Inflammatory macrophage treated with lipopolysaccharide for 1 hour (primary cell): Measurements from ENCODE around the gene ZFYVE27.
"Not testable (repeated sequence)": the region's sequence is repeated elsewhere in the genome, so short reads cannot be mapped to it uniquely, and the experiment has no call there.

ENCODE experiments used
- DNase-seq, 2 donors: peaks; one replicate each; pipeline ENCODE4 v3.0.0-alpha.2; 2020 to 2022

Gene ZFYVE27, protein sequence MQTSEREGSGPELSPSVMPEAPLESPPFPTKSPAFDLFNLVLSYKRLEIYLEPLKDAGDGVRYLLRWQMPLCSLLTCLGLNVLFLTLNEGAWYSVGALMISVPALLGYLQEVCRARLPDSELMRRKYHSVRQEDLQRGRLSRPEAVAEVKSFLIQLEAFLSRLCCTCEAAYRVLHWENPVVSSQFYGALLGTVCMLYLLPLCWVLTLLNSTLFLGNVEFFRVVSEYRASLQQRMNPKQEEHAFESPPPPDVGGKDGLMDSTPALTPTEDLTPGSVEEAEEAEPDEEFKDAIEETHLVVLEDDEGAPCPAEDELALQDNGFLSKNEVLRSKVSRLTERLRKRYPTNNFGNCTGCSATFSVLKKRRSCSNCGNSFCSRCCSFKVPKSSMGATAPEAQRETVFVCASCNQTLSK

GRCh38 chr10:97736902-97737769 is at the start of gene ZFYVE27:
Gene ZFYVE27 (plus strand): TSS chr10:97737128. CDS start chr10:97738478, 1,350 bp downstream.
- peak; percentile 94 to 99 for DNase-seq

DNA sequence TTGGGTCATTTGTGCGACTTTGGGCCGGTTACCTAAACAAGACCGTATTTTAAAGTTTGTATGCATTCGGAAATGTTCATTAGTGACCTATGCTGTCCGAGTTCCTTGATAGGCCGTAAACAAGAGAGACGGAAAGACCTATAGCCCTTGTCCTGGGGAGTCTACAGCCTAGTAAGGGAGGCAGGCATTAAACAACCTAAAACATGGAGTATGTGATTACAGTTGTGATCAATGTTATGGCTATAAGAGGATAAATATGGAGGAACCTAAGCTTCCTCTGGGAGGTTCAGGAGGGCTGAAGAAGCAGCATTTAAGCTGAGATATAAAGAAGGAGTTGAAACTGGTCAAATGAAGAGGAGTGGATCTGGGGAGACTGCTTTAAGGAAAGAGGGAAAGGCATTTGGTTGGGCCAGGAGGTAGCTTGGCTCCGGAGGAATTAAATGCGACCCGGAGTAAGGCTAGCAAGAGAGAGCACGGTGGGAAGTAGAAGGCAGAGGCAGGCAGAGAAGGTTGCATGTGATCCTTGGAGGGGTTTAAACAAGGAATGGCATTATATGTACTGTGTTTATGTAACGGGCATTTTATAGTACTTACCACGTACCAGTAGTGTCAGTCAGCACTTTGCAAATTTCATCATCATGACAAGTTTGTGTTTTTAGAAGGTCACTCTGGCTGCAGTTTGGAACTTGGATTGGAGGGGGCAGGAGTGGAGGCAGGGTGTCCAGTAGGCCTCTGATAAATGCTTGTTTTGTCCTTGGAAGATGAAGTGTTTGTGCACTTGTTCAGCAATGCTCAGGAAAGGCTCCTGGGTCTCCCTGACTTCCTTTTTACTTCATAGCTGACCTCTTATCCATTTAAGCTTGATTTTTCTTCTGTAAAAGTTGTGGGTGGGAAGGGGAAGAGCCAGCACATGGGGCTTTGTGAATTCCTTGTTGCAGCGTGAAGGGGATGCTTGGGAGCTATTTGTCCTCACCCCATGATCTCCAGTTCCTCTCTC is 48.8 kb upstream of the ZFYVE27 start:
- DNase-seq, result peak; percentile 70 to 95

GRCh38 chr10:97689559-97690020 is 47.3 kb upstream of the ZFYVE27 start:
- DNase-seq, result peak; percentile 95 to 100

- peak; percentile 50 to 55 for DNase-seq
These were observed 46.8 kb upstream of the ZFYVE27 start for GRCh38 chr10:97690133-97690532.

GRCh38 chr10:97698072-97698655 is 38.8 kb upstream of the ZFYVE27 start:
- DNase-seq, result not testable (repeated sequence)

- DNase-seq, result peak; percentile 67 to 89
These were observed 35.4 kb upstream of the ZFYVE27 start for GRCh38 chr10:97701438-97702069.

DNA sequence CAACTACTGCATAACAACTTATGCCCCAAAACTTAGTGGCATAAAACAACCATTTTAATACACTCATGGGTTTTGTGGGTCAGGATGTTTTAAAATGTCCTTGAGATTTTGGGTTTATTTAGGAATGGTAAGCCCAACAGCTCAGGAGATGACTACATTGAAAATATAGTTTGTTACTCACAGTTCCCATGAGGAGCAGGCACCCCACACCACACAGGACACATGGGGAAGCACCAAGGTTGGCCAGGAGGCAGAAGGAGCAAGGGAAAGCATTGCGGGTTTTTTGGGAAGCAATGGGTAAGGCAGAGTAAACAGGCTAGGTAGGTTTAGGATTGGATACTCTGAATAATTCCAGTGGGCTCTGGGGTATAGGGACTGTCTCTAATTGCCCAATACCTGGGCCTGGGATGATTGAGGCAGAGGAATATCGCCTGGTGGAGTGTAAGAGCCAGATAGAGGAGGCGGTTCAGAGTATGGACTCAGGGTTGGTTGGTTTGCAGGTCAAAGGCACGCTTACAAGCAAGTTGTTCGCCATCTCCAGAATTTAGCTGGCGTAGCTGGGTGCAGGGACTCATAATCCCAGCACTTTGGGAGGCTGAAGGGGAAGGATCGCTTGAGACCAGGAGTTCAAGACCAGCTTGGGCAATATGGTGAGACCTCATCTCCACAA is 33.4 kb upstream of the ZFYVE27 start:
- DNase-seq, result no peak

DNA sequence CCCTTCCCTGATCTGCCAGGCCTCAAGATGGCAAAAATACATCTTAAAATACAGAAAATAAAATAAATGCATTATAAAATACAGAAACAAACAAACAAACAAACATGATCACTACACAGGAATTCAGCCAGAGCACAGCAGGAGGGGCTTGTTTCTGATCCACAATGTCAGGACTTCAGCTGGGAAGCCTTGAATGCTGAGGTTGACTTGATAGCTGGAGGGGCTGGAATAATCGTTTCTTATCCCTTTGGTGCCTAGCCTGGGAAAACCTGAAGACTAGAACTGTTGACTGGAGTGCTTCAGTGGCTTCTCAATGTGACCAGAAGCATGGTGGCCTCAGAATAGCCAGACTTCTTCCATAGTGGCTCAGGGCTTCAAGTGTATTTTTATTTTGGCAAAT is 32.6 kb upstream of the ZFYVE27 start:
- no peak for DNase-seq

GRCh38 chr10:97705006-97705670 is 31.8 kb upstream of the ZFYVE27 start:
- DNase-seq, result no peak

DNA sequence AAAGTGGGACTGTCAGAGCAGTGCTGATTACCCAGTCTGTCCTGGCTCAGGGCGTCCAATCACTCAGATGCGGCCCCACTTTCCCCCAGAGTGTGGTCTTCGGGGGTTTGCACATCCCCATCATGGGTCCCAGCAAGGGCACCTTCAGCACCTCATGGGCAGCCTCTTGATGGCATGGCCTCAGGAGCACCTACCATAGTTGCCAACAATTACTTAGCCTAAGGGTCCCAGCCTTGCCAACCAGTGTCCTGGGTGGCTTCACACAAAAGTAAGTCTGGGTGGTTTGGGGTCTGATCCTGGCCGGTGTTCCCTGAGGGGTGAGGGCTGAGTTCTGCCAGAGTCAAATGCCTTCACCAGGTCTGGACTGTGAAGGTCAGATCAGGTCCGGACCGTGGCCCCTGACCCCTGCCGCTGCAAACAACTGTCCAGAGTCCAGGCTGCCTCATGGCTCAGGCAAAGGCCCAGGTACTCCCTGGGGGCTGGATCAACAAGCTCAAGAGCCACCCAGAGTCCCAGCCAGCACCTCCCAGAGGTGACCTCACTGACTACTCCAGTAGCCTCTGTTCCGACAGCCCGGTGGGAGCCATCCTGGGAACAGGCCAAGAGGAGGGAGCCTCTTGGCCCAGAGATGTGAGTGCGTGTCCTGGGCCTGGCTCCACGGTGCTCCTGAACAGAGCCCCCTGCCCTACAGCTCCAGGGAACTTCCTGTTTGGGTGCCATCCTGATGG is 29.6 kb upstream of the ZFYVE27 start:
- no peak for DNase-seq

- no peak for DNase-seq
These were observed 28.8 kb upstream of the ZFYVE27 start for GRCh38 chr10:97708167-97708566.

- DNase-seq, result peak; percentile 41 to 84
These were observed 27.7 kb upstream of the ZFYVE27 start for GRCh38 chr10:97708976-97709946.

- DNase-seq, result peak; percentile 37 to 62
These were observed 25.0 kb upstream of the ZFYVE27 start for GRCh38 chr10:97711640-97712572.

GRCh38 chr10:97713339-97713825 is 23.5 kb upstream of the ZFYVE27 start, which contains the start of gene MARVELD1:
Gene MARVELD1 (plus strand): TSS chr10:97713730. CDS start chr10:97713877, 147 bp downstream.
- DNase-seq, result no peak

GRCh38 chr10:97713826-97714400 is 23.0 kb upstream of the ZFYVE27 start:
- DNase-seq, result peak; percentile 56 to 62
